Metanephros (tissue), 2 donors: ENCODE measurements around the gene GSK3B. TPM values are rescaled to one million over a fixed set of nuclear protein-coding genes. Genes with fewer than 3 reads are reported as not detected.

Experiments used
- small RNA-seq: library from RNA; depleted of rRNA; stranded (forward); fragments of <200 nt; gene quantifications from one replicate; pipeline ENCODE3, GENCODE V24; 2014; ENCODE audit warnings: low replicate concordance
- total RNA-seq: library from RNA; depleted of rRNA; stranded (reverse); fragments of >200 nt; gene quantifications from one replicate; pipeline ENCODE4 v1.2.3, GENCODE V29; 2014

GSK3B gene
- total RNA-seq, result 46.4 TPM

GRCh38 chr3:120093911-120094775 is at the start of gene GSK3B:
Gene GSK3B, minus strand, starts transcription at chr3:120094447. Its CDS starts 1,013 bp downstream, at chr3:120093434.

DNA sequence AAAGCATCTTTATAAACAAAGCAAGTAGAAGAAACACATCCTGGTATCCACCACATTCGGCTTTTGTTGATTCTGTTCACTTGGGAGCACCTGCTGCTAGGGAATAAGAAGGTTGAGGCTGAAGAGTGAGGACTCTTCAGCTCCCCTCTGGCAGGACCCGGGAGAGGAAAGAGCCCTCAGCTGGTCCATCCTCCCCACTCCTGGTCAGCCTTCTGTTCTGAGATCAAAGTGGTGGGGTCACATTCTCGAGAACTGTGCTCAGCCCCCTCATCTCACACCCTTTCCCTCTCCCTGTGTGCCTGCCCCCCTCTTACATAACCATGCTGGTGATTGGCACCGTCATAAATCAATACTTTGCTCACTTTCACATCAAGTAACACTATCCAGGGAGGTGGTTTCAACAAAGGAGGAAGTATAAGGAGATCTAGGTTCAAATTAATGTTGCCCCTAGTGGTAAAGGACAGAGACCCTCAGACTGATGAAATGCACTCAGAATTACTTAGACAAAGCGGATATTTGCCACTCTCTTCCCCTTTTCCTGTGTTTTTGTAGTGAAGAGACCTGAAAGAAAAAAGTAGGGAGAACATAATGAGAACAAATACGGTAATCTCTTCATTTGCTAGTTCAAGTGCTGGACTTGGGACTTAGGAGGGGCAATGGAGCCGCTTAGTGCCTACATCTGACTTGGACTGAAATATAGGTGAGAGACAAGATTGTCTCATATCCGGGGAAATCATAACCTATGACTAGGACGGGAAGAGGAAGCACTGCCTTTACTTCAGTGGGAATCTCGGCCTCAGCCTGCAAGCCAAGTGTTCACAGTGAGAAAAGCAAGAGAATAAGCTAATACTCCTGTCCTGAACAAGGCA is 312.7 kb downstream of the GSK3B start, which contains the start of gene NR1I2:
TSS of gene NR1I2 (plus strand) at position 772 of the 869 bp plus-strand sequence.

Small RNA genes within 50 kb of the gene (small RNA-seq; reads per million reads assigned to genes)
- gene RN7SL397P, result not detected
- gene RN7SL762P, result not detected

Other genes starting within 250 kb of the GSK3B start
- gene GPR156, start 190.8 kb upstream of the GSK3B start, total RNA-seq, result 2.3 TPM